ENCODE results near the gene ST7.

The ST7 gene

GRCh38 chr7:117195361-117196029 lies 242.2 kb downstream of the ST7 start:
- Histone ChIP-seq H3K36me3 (ENCODE audit: control insufficient read depth, insufficient read depth, low read length) (no peaks in the 10 kb centered on the region), H3K27ac (ENCODE audit: insufficient read depth, low read length, poor library complexity, severe bottlenecking) (no peak overlapping the region), H3K4me1 (ENCODE audit: control insufficient read depth, insufficient read depth, low read length, poor library complexity, severe bottlenecking) (no peaks in the 10 kb centered on the region), H3K27me3 (replicated peaks; ENCODE audit: control insufficient read depth, insufficient read depth, low read length, poor library complexity, severe bottlenecking) (no peaks in the 10 kb centered on the region), H3K4me3 (ENCODE audit: insufficient read depth, low read depth, low read length, poor library complexity, severe bottlenecking) (no peak overlapping the region), H3K9me3 (ENCODE audit: control insufficient read depth, low read length) (no peaks in the 10 kb centered on the region)
- no peak for DNase-seq

GRCh38 chr7:117200132-117200531 lies 246.8 kb downstream of the ST7 start:
- H3K4me1 ChIP-seq (ENCODE audit: control insufficient read depth, insufficient read depth, low read length, poor library complexity, severe bottlenecking): no peaks in the 10 kb centered on the region
- H3K36me3 ChIP-seq (ENCODE audit: control insufficient read depth, insufficient read depth, low read length): no peaks in the 10 kb centered on the region
- no peak overlapping the region for H3K4me3 ChIP-seq (ENCODE audit: insufficient read depth, low read depth, low read length, poor library complexity, severe bottlenecking)
- H3K27ac ChIP-seq (ENCODE audit: insufficient read depth, low read length, poor library complexity, severe bottlenecking): no peak overlapping the region
- no peak for DNase-seq
- H3K27me3 ChIP-seq (replicated peaks; ENCODE audit: control insufficient read depth, insufficient read depth, low read length, poor library complexity, severe bottlenecking): no peaks in the 10 kb centered on the region
- H3K9me3 ChIP-seq (ENCODE audit: control insufficient read depth, low read length): no peaks in the 10 kb centered on the region

GRCh38 chr7:117200786-117201458 lies 247.6 kb downstream of the ST7 start:
- H3K27me3 ChIP-seq (replicated peaks; ENCODE audit: control insufficient read depth, insufficient read depth, low read length, poor library complexity, severe bottlenecking): no peaks in the 10 kb centered on the region
- H3K4me1 ChIP-seq (ENCODE audit: control insufficient read depth, insufficient read depth, low read length, poor library complexity, severe bottlenecking): no peaks in the 10 kb centered on the region
- no peak overlapping the region for H3K4me3 ChIP-seq (ENCODE audit: insufficient read depth, low read depth, low read length, poor library complexity, severe bottlenecking)
- no peaks in the 10 kb centered on the region for H3K36me3 ChIP-seq (ENCODE audit: control insufficient read depth, insufficient read depth, low read length)
- no peak for DNase-seq
- no peak overlapping the region for H3K27ac ChIP-seq (ENCODE audit: insufficient read depth, low read length, poor library complexity, severe bottlenecking)
- H3K9me3 ChIP-seq (ENCODE audit: control insufficient read depth, low read length): no peaks in the 10 kb centered on the region

GRCh38 chr7:117202511-117202910 lies 249.2 kb downstream of the ST7 start:
- H3K9me3 ChIP-seq (ENCODE audit: control insufficient read depth, low read length): no peaks in the 10 kb centered on the region
- no peaks in the 10 kb centered on the region for H3K4me1 ChIP-seq (ENCODE audit: control insufficient read depth, insufficient read depth, low read length, poor library complexity, severe bottlenecking)
- no peaks in the 10 kb centered on the region for H3K27me3 ChIP-seq (replicated peaks; ENCODE audit: control insufficient read depth, insufficient read depth, low read length, poor library complexity, severe bottlenecking)
- no peak for DNase-seq
- H3K4me3 ChIP-seq (ENCODE audit: insufficient read depth, low read depth, low read length, poor library complexity, severe bottlenecking): no peak overlapping the region
- H3K36me3 ChIP-seq (ENCODE audit: control insufficient read depth, insufficient read depth, low read length): no peaks in the 10 kb centered on the region
- H3K27ac ChIP-seq (ENCODE audit: insufficient read depth, low read length, poor library complexity, severe bottlenecking): no peak overlapping the region

GRCh38 chr7:117203205-117203604 lies 249.9 kb downstream of the ST7 start:
- H3K4me3 ChIP-seq (ENCODE audit: insufficient read depth, low read depth, low read length, poor library complexity, severe bottlenecking): no peak overlapping the region
- no peaks in the 10 kb centered on the region for H3K27me3 ChIP-seq (replicated peaks; ENCODE audit: control insufficient read depth, insufficient read depth, low read length, poor library complexity, severe bottlenecking)

GRCh38 chr7:117205873-117206272 lies 252.6 kb downstream of the ST7 start:
- Histone ChIP-seq H3K9me3 (ENCODE audit: control insufficient read depth, low read length) (no peaks in the 10 kb centered on the region), H3K4me3 (ENCODE audit: insufficient read depth, low read depth, low read length, poor library complexity, severe bottlenecking) (no peak overlapping the region), H3K4me1 (ENCODE audit: control insufficient read depth, insufficient read depth, low read length, poor library complexity, severe bottlenecking) (no peaks in the 10 kb centered on the region), H3K36me3 (ENCODE audit: control insufficient read depth, insufficient read depth, low read length) (no peaks in the 10 kb centered on the region), H3K27me3 (replicated peaks; ENCODE audit: control insufficient read depth, insufficient read depth, low read length, poor library complexity, severe bottlenecking) (no peaks in the 10 kb centered on the region), H3K27ac (ENCODE audit: insufficient read depth, low read length, poor library complexity, severe bottlenecking) (no peak overlapping the region)
- no peak for DNase-seq

More at GRCh38 chr7:117203205-117203604, 249.9 kb downstream of the ST7 start:
- Histone ChIP-seq H3K9me3 (ENCODE audit: control insufficient read depth, low read length) (no peaks in the 10 kb centered on the region), H3K36me3 (ENCODE audit: control insufficient read depth, insufficient read depth, low read length) (no peaks in the 10 kb centered on the region), H3K4me1 (ENCODE audit: control insufficient read depth, insufficient read depth, low read length, poor library complexity, severe bottlenecking) (no peaks in the 10 kb centered on the region), H3K27ac (ENCODE audit: insufficient read depth, low read length, poor library complexity, severe bottlenecking) (no peak overlapping the region)
- DNase-seq: no peak

GRCh38 chr7:117208257-117208656 lies 255.0 kb downstream of the ST7 start:
- Histone ChIP-seq H3K27ac (ENCODE audit: insufficient read depth, low read length, poor library complexity, severe bottlenecking) (no peak overlapping the region), H3K36me3 (ENCODE audit: control insufficient read depth, insufficient read depth, low read length) (no peaks in the 10 kb centered on the region)
- DNase-seq: no peak

GRCh38 chr7:117210397-117210796 lies 257.1 kb downstream of the ST7 start:
- no peaks in the 10 kb centered on the region for H3K27me3 ChIP-seq (replicated peaks; ENCODE audit: control insufficient read depth, insufficient read depth, low read length, poor library complexity, severe bottlenecking)
- H3K4me3 ChIP-seq (ENCODE audit: insufficient read depth, low read depth, low read length, poor library complexity, severe bottlenecking): no peak overlapping the region
- H3K4me1 ChIP-seq (ENCODE audit: control insufficient read depth, insufficient read depth, low read length, poor library complexity, severe bottlenecking): no peaks in the 10 kb centered on the region
- no peaks in the 10 kb centered on the region for H3K36me3 ChIP-seq (ENCODE audit: control insufficient read depth, insufficient read depth, low read length)
- H3K27ac ChIP-seq (ENCODE audit: insufficient read depth, low read length, poor library complexity, severe bottlenecking): no peak overlapping the region
- DNase-seq: no peak
- H3K9me3 ChIP-seq (ENCODE audit: control insufficient read depth, low read length): no peaks in the 10 kb centered on the region

More at GRCh38 chr7:117208257-117208656, 255.0 kb downstream of the ST7 start:
- Histone ChIP-seq H3K9me3 (ENCODE audit: control insufficient read depth, low read length) (no peaks in the 10 kb centered on the region), H3K4me3 (ENCODE audit: insufficient read depth, low read depth, low read length, poor library complexity, severe bottlenecking) (no peak overlapping the region), H3K27me3 (replicated peaks; ENCODE audit: control insufficient read depth, insufficient read depth, low read length, poor library complexity, severe bottlenecking) (no peaks in the 10 kb centered on the region), H3K4me1 (ENCODE audit: control insufficient read depth, insufficient read depth, low read length, poor library complexity, severe bottlenecking) (no peaks in the 10 kb centered on the region)

GRCh38 chr7:117210908-117211307 lies 257.6 kb downstream of the ST7 start:
- no peaks in the 10 kb centered on the region for H3K36me3 ChIP-seq (ENCODE audit: control insufficient read depth, insufficient read depth, low read length)

GRCh38 chr7:117211614-117212013 lies 258.3 kb downstream of the ST7 start:
- no peak overlapping the region for H3K4me3 ChIP-seq (ENCODE audit: insufficient read depth, low read depth, low read length, poor library complexity, severe bottlenecking)
- DNase-seq: no peak
- no peaks in the 10 kb centered on the region for H3K4me1 ChIP-seq (ENCODE audit: control insufficient read depth, insufficient read depth, low read length, poor library complexity, severe bottlenecking)
- H3K36me3 ChIP-seq (ENCODE audit: control insufficient read depth, insufficient read depth, low read length): no peaks in the 10 kb centered on the region
- H3K9me3 ChIP-seq (ENCODE audit: control insufficient read depth, low read length): no peaks in the 10 kb centered on the region
- H3K27me3 ChIP-seq (replicated peaks; ENCODE audit: control insufficient read depth, insufficient read depth, low read length, poor library complexity, severe bottlenecking): no peaks in the 10 kb centered on the region
- H3K27ac ChIP-seq (ENCODE audit: insufficient read depth, low read length, poor library complexity, severe bottlenecking): no peak overlapping the region

More at GRCh38 chr7:117210908-117211307, 257.6 kb downstream of the ST7 start:
- Histone ChIP-seq H3K4me3 (ENCODE audit: insufficient read depth, low read depth, low read length, poor library complexity, severe bottlenecking) (no peak overlapping the region), H3K27me3 (replicated peaks; ENCODE audit: control insufficient read depth, insufficient read depth, low read length, poor library complexity, severe bottlenecking) (no peaks in the 10 kb centered on the region), H3K9me3 (ENCODE audit: control insufficient read depth, low read length) (no peaks in the 10 kb centered on the region), H3K27ac (ENCODE audit: insufficient read depth, low read length, poor library complexity, severe bottlenecking) (no peak overlapping the region), H3K4me1 (ENCODE audit: control insufficient read depth, insufficient read depth, low read length, poor library complexity, severe bottlenecking) (no peaks in the 10 kb centered on the region)
- DNase-seq: no peak
